Activated naive CD8-positive, alpha-beta T cell treated with anti-CD3 and anti-CD28 coated beads for 36 hours (primary cell): Measurements from ENCODE around the gene SMARCA4. TPM values are rescaled to one million over a fixed set of nuclear protein-coding genes. Genes with fewer than 3 reads are reported as not detected.
"Not testable (repeated sequence)": the region's sequence is repeated elsewhere in the genome, so short reads cannot be mapped to it uniquely, and the experiment has no call there.

Experiments used
- DNase-seq: peaks from one replicate; pipeline ENCODE4 v3.0.0; 2021
- H3K27ac Mint-ChIP-seq: one replicate; pipeline ENCODE4 v1.8.0; 2022; ENCODE audit warnings: mild to moderate bottlenecking, moderate library complexity, mixed read lengths
- H3K27me3 Mint-ChIP-seq: one replicate; pipeline ENCODE4 v1.8.0; 2022; ENCODE audit warnings: mild to moderate bottlenecking, mixed read lengths
- H3K36me3 Mint-ChIP-seq: one replicate; pipeline ENCODE4 v1.8.0; 2021; ENCODE audit warnings: mild to moderate bottlenecking, mixed read lengths
- H3K4me1 Mint-ChIP-seq: one replicate; pipeline ENCODE4 v1.8.0; 2021; ENCODE audit warnings: mixed read lengths
- H3K4me3 Mint-ChIP-seq: one replicate; pipeline ENCODE4 v1.8.0; 2022; ENCODE audit warnings: mild to moderate bottlenecking, moderate library complexity, mixed read lengths
- H3K9me3 Mint-ChIP-seq: one replicate; pipeline ENCODE4 v1.8.0; 2022; ENCODE audit warnings: mixed read lengths
- total RNA-seq, 2 experiments: library from RNA; stranded (reverse); gene quantifications; one replicate each; pipeline ENCODE4 v1.2.3, GENCODE V29; 2021

The SMARCA4 gene
- total RNA-seq, 2 experiments from 2014 or later = 108 to 109 TPM

- H3K27me3 Mint-ChIP-seq = no peaks in the 10 kb centered on the region
- DNase-seq = no peak
- peaks cover 4% of the 10 kb centered on the region for H3K9me3 Mint-ChIP-seq
- peak overlapping the region; percentile 72 for H3K27ac Mint-ChIP-seq
- H3K36me3 Mint-ChIP-seq = peaks cover 62% of the 10 kb centered on the region
- peaks cover 52% of the 10 kb centered on the region for H3K4me1 Mint-ChIP-seq
- peak overlapping the region; percentile 96 for H3K4me3 Mint-ChIP-seq
Measured at GRCh38 chr19:11092181-11092538, 131.3 kb downstream of the SMARCA4 start.

- Mint-ChIP-seq H3K27me3 (no peaks in the 10 kb centered on the region), H3K27ac (peak overlapping the region; percentile 93), H3K9me3 (peaks cover 4% of the 10 kb centered on the region), H3K36me3 (peaks cover 76% of the 10 kb centered on the region), H3K4me3 (no peak overlapping the region), H3K4me1 (peaks cover 46% of the 10 kb centered on the region)
- DNase-seq = no peak
Measured at GRCh38 chr19:11093689-11094238, 132.9 kb downstream of the SMARCA4 start.

DNA sequence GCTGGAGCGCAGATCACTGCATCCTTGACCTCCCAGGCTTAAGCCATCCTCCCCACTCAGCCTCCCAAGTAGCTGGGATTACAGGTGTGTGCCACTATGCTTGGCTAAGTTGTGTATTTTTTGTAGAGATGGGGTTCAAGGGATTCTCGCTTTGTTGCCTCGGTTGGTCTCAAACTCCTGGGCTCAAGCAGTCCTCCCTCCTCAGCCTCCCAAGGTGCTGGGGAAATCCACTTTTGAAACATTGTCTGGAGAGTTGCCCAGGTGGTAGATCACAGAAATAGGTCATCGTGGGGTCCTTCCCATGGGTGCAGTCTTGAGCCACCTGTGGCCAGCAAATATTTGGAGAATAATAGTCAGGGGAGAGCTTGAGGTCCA, 133.7 kb downstream of the SMARCA4 start:
- Mint-ChIP-seq H3K4me3 (peak overlapping the region; percentile 57), H3K36me3 (peaks cover 81% of the 10 kb centered on the region), H3K4me1 (peaks cover 43% of the 10 kb centered on the region)

DNA sequence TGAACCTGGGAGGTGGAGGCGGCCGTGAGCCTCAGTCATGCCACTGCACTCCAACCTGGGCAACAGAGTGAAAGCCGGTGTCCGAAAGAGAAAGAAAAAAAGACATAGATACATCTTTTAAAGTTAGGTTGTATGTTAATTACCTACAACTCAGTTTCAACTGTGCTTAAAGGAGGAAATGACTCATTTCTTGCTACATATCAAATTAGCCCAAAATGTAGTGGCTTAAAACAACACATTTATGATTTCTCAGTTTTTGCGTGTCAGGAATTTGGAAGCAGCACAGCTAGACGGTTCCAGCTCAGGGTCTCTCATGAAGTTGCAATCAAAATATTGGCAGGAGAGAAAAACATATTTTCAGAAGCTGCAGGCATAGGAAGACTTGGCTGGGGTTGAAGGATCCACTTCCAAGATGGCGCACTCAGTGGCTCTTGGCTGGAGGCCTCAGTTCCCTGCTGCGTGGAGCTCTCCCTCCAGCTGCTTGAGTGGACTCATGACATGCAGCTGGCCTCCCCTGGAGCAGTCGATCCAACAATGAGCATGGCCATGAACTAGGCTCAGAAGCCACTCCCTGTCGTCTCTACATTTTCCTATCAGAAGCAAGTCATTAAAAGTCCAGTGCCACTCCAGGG, 135.5 kb downstream of the SMARCA4 start:
- DNase-seq = peak; percentile 59
- Mint-ChIP-seq H3K4me1 (peaks cover 47% of the 10 kb centered on the region), H3K4me3 (peak overlapping the region; percentile 57), H3K27me3 (no peaks in the 10 kb centered on the region), H3K27ac (peak overlapping the region; percentile 93), H3K9me3 (peaks cover 4% of the 10 kb centered on the region), H3K36me3 (peaks cover 85% of the 10 kb centered on the region)

More for the DNA sequence above, 133.7 kb downstream of the SMARCA4 start:
- peak overlapping the region; percentile 93 for H3K27ac Mint-ChIP-seq
- H3K9me3 Mint-ChIP-seq = peaks cover 4% of the 10 kb centered on the region
- H3K27me3 Mint-ChIP-seq = no peaks in the 10 kb centered on the region
- DNase-seq = no peak

DNA sequence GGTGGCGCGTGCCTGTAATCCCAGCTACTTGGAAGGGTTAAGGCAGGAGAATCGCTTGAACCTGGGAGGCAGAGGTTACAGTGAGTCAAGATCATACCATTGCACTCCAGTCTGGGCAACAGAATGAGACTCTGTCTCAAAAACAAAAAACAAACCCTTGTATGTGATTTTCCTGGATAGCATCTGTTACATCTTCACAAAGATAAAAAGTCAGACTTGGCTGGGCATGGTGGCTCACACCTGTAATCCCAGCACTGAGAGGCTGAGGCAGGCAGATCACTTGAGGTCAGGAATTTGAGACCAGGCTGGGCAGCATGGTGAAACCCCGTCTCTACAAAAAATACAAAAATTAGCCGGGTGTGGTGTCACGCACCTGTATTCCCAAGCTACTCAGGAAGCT, 136.5 kb downstream of the SMARCA4 start:
- H3K27me3 Mint-ChIP-seq = not testable (repeated sequence)
- peaks cover 83% of the 10 kb centered on the region for H3K36me3 Mint-ChIP-seq

GRCh38 chr19:11098327-11098726, 137.5 kb downstream of the SMARCA4 start:
- Mint-ChIP-seq H3K4me1 (peaks cover 33% of the 10 kb centered on the region), H3K9me3 (peaks cover 4% of the 10 kb centered on the region), H3K36me3 (peaks cover 78% of the 10 kb centered on the region), H3K27ac (no peak overlapping the region), H3K4me3 (no peak overlapping the region), H3K27me3 (no peaks in the 10 kb centered on the region)
- no peak for DNase-seq

More for the DNA sequence above, 136.5 kb downstream of the SMARCA4 start:
- not testable (repeated sequence) for H3K9me3 Mint-ChIP-seq, H3K4me3 Mint-ChIP-seq, DNase-seq, H3K27ac Mint-ChIP-seq
- peaks cover 40% of the 10 kb centered on the region for H3K4me1 Mint-ChIP-seq

DNA sequence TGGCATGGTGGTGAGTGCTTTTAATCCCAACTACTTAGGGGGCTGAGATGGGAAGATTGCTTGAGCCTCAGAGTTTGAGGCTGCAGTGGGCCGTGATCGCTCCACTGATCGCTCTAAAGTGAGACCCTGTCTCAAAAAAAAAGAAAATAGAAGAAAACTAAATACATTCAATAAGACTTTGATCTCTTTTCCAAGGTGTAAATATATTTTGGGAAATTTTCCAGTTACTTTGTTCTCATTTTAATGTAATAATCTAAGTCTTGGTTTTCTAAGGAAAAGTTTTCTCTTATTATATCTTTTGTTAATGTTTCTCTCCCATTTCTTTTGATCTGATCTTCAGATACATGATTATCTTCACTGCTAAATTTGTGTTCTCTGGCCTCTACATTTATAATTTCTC, 138.0 kb downstream of the SMARCA4 start:
- no peak for DNase-seq
- Mint-ChIP-seq H3K27ac (no peak overlapping the region), H3K4me1 (peaks cover 31% of the 10 kb centered on the region), H3K9me3 (peaks cover 4% of the 10 kb centered on the region), H3K27me3 (no peaks in the 10 kb centered on the region), H3K4me3 (no peak overlapping the region), H3K36me3 (peaks cover 77% of the 10 kb centered on the region)

DNA sequence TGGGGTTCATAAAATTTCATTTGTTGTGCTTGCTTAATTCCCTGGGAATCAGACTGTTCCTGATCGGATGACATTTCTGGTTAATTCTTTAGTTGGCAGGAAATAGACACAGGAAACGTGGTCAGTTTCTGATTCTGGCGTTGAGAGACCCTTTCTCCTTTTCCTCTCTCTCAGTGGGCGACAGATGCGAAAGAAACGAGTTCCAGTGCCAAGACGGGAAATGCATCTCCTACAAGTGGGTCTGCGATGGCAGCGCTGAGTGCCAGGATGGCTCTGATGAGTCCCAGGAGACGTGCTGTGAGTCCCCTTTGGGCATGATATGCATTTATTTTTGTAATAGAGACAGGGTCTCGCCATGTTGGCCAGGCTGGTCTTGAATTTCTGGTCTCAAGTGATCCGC, 139.2 kb downstream of the SMARCA4 start:
- H3K27ac Mint-ChIP-seq = no peak overlapping the region
- H3K9me3 Mint-ChIP-seq = peaks cover 4% of the 10 kb centered on the region

DNA sequence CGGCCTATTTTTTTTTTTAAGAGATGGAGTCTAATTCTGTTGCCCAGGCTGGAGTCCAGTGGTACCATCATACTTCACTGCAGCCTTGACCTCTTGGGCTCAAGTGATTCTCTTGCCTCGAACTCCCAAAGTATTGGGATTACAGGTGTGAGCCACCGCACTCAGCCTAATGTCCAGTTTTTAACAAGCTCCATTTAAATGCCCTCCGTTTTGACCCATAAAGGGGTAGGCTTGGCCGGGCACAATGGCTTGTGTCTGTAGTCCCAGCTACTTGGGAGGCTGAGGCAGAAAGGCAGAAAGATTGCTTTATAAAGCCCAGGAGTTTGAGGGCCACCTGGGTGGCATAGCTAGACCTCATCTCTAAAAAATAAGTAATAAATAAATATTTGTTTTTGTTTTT, 140.2 kb downstream of the SMARCA4 start:
- peaks cover 4% of the 10 kb centered on the region for H3K9me3 Mint-ChIP-seq
- no peak overlapping the region for H3K27ac Mint-ChIP-seq
- no peaks in the 10 kb centered on the region for H3K27me3 Mint-ChIP-seq
- H3K36me3 Mint-ChIP-seq = peaks cover 68% of the 10 kb centered on the region
- H3K4me3 Mint-ChIP-seq = no peak overlapping the region
- peaks cover 11% of the 10 kb centered on the region for H3K4me1 Mint-ChIP-seq
- no peak for DNase-seq

More for the DNA sequence above, 139.2 kb downstream of the SMARCA4 start:
- peaks cover 75% of the 10 kb centered on the region for H3K36me3 Mint-ChIP-seq
- DNase-seq = no peak
- no peaks in the 10 kb centered on the region for H3K27me3 Mint-ChIP-seq
- no peak overlapping the region for H3K4me3 Mint-ChIP-seq
- H3K4me1 Mint-ChIP-seq = peaks cover 21% of the 10 kb centered on the region

GRCh38 chr19:11102944-11103343, 142.1 kb downstream of the SMARCA4 start:
- no peak overlapping the region for H3K4me3 Mint-ChIP-seq
- peaks cover 5% of the 10 kb centered on the region for H3K4me1 Mint-ChIP-seq
- no peak for DNase-seq
- peaks cover 55% of the 10 kb centered on the region for H3K36me3 Mint-ChIP-seq
- H3K9me3 Mint-ChIP-seq = no peaks in the 10 kb centered on the region
- H3K27ac Mint-ChIP-seq = no peak overlapping the region
- H3K27me3 Mint-ChIP-seq = no peaks in the 10 kb centered on the region

DNA sequence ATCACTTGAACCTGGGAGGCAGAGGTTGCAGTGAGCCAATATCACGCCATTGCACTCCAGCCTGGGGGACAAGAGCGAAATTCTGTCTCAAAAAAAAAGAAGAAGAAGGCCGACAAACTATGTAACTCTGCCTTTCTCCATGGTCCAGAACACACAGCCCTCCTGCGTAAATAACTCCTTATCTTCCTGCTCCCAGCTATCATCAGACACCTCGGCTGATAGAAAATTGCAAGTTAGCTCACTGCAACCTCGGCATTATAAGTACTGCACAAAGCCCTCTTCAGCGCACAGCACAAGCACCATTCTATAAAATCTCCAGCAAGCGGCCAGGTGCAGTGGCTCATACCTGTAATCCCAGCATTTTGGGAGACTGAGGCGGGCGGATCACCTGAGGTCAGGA, 142.8 kb downstream of the SMARCA4 start:
- DNase-seq, H3K4me1 Mint-ChIP-seq, H3K9me3 Mint-ChIP-seq, H3K27ac Mint-ChIP-seq, H3K4me3 Mint-ChIP-seq, H3K27me3 Mint-ChIP-seq: not testable (repeated sequence)
- H3K36me3 Mint-ChIP-seq = peaks cover 52% of the 10 kb centered on the region

GRCh38 chr19:11105014-11105636, 144.3 kb downstream of the SMARCA4 start:
- H3K9me3 Mint-ChIP-seq = no peaks in the 10 kb centered on the region
- peaks cover 43% of the 10 kb centered on the region for H3K36me3 Mint-ChIP-seq
- H3K27ac Mint-ChIP-seq = no peak overlapping the region

DNA sequence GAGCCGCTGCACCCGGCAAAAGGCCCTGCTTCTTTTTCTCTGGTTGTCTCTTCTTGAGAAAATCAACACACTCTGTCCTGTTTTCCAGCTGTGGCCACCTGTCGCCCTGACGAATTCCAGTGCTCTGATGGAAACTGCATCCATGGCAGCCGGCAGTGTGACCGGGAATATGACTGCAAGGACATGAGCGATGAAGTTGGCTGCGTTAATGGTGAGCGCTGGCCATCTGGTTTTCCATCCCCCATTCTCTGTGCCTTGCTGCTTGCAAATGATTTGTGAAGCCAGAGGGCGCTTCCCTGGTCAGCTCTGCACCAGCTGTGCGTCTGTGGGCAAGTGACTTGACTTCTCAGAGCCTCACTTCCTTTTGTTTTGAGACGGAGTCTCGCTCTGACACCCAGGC, 145.6 kb downstream of the SMARCA4 start:
- peaks cover 42% of the 10 kb centered on the region for H3K36me3 Mint-ChIP-seq
- no peaks in the 10 kb centered on the region for H3K27me3 Mint-ChIP-seq
- no peaks in the 10 kb centered on the region for H3K4me1 Mint-ChIP-seq
- H3K9me3 Mint-ChIP-seq = no peaks in the 10 kb centered on the region
- H3K27ac Mint-ChIP-seq = peak overlapping the region; percentile 39
- DNase-seq = no peak
- no peak overlapping the region for H3K4me3 Mint-ChIP-seq

More at GRCh38 chr19:11105014-11105636, 144.3 kb downstream of the SMARCA4 start:
- DNase-seq = no peak
- Mint-ChIP-seq H3K4me3 (no peak overlapping the region), H3K4me1 (peaks cover under 1% of the 10 kb centered on the region), H3K27me3 (no peaks in the 10 kb centered on the region)

DNA sequence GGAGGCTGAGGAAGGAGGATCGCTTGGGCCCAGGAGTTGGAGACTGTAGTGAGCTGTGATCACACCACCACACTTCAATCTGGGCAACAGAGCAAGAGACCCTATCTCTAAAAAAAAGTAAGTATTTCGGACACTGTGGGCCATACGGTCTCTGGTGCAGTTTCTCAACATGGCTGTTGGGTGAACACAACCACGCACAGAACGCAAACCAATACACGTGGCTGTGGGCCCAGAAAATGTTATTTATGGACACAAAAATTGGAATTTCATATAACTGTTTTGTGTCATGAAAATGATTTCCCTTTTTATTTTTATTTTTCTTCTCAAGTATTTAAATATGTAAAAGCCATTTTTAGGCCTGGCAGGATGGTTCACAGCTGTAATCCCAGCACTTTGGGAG, 147.9 kb downstream of the SMARCA4 start:
- Mint-ChIP-seq H3K9me3 (no peaks in the 10 kb centered on the region), H3K4me3 (no peak overlapping the region), H3K27ac (no peak overlapping the region), H3K4me1 (no peaks in the 10 kb centered on the region), H3K27me3 (no peaks in the 10 kb centered on the region), H3K36me3 (peaks cover 39% of the 10 kb centered on the region)
- no peak for DNase-seq

GRCh38 chr19:11111117-11111770, 150.4 kb downstream of the SMARCA4 start:
- no peak overlapping the region for H3K27ac Mint-ChIP-seq
- no peak overlapping the region for H3K4me3 Mint-ChIP-seq
- H3K4me1 Mint-ChIP-seq = no peaks in the 10 kb centered on the region
- peaks cover 28% of the 10 kb centered on the region for H3K36me3 Mint-ChIP-seq
- no peaks in the 10 kb centered on the region for H3K9me3 Mint-ChIP-seq
- H3K27me3 Mint-ChIP-seq = no peaks in the 10 kb centered on the region
- DNase-seq = no peak
